Sigmoid colon (tissue), 4 donors: Measurements from ENCODE around the gene STK39.

ENCODE experiments used
- EP300 ChIP-seq, 4 donors: sonication (generic); formaldehyde crosslinking; IDR thresholded peaks; one replicate each; pipeline ENCODE4 v1.6.1; 2017; ENCODE audit warnings: antibody characterized with exemption in 4 of 4
- POLR2A ChIP-seq, 2 donors: fragments of 450-650 bp; IDR thresholded peaks; one replicate each; pipeline ENCODE4 v1.6.1; 2016; ENCODE audit warnings: antibody characterized with exemption in 2 of 2, mild to moderate bottlenecking in 2 of 2, moderate library complexity in 2 of 2

DNA sequence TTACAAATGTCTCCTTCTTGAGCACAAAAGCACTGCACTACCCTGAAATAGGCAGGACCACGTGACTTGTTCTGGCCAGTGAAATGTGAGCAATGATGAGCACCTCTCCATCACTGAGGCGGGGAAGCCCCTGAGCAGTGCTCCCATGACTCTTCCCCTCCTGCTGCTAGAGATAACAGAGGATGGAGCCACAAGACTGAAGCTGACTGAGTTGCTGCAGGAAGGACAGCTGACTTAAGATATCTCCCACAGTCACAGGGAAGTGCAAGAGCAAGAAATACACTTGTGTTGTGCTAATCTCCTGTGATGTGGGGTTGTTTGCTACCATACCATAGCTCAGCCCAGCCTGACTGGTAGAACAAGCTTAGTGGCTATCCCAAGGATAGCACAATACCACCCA, 38.7 kb downstream of the STK39 start:
- TF ChIP-seq EP300 (IDR thresholded peaks at IDR 0.05), result no peak
- no peak for TF ChIP-seq POLR2A (IDR thresholded peaks at IDR 0.05)
